PC-3 (cell line): ENCODE data around the gene LIF. TPM values are rescaled to one million over a fixed set of nuclear protein-coding genes. Genes with fewer than 3 reads are reported as not detected.

Experiments
- ATAC-seq: fragments of 200-7000 bp; cut with Tn5 transposase; 2 replicates; pipeline ENCODE4 v1.9.1; 2020; ENCODE audit warnings: mild to moderate bottlenecking, moderate library complexity
- BruUV-seq: library from RNA; stranded (reverse); fragments of 400-500 nt; replicated peaks from 2 replicates; lab custom pipeline; 2021; lab: Mats Ljungman, UMichigan
- CTCF ChIA-PET: fragments of 300-600 bp; sonication (Branson Sonifier 250); formaldehyde crosslinking; loops from one replicate; lab custom pipeline; 2022; ENCODE audit warnings: antibody characterized with exemption; lab: Charles Lee
- POLR2A ChIA-PET: fragments of 300-600 bp; sonication (Branson Sonifier 250); formaldehyde crosslinking; loops from one replicate; lab custom pipeline; 2022; ENCODE audit warnings: antibody characterized with exemption; ENCODE audit not compliant: unreplicated experiment; lab: Charles Lee
- DNase-seq: peaks from one replicate; pipeline ENCODE4 v3.0.0-alpha.2; 2015
- H2AFZ ChIP-seq: fragments of 300-600 bp; sonication (generic); 2 replicates; pipeline ENCODE4 v1.6.0; 2016; ENCODE audit warnings: antibody characterized with exemption, low read length
- H3F3A ChIP-seq: fragments of 300-600 bp; sonication (generic); one replicate; pipeline ENCODE4 v1.6.0; 2017; ENCODE audit warnings: antibody characterized with exemption, low read length, control low read depth, mild to moderate bottlenecking; ENCODE audit not compliant: unreplicated experiment
- H3K27ac ChIP-seq: fragments of 300-600 bp; sonication (generic); 2 replicates; pipeline ENCODE4 v1.5.1; 2016; ENCODE audit warnings: mild to moderate bottlenecking, low read length
- H3K27me3 ChIP-seq: fragments of 300-600 bp; sonication (generic); 2 replicates; pipeline ENCODE4 v1.6.1; 2016; ENCODE audit warnings: low read length, mixed read lengths
- H3K36me3 ChIP-seq: fragments of 300-600 bp; sonication (generic); 2 replicates; pipeline ENCODE4 v1.6.1; 2016; ENCODE audit warnings: low read depth, mixed run types, low read length, mixed read lengths
- H3K4me1 ChIP-seq: fragments of 300-600 bp; sonication (generic); 2 replicates; pipeline ENCODE4 v1.5.1; 2016; ENCODE audit warnings: low read length; ENCODE audit not compliant: insufficient read depth
- H3K4me2 ChIP-seq: fragments of 300-600 bp; sonication (generic); 2 replicates; pipeline ENCODE4 v1.6.0; 2016; ENCODE audit warnings: low read length
- H3K4me3 ChIP-seq: fragments of 300-600 bp; sonication (generic); 2 replicates; pipeline ENCODE4 v1.5.1; 2016; ENCODE audit warnings: mild to moderate bottlenecking, low read length, mixed read lengths
- H3K79me2 ChIP-seq: fragments of 300-600 bp; sonication (generic); 2 replicates; pipeline ENCODE4 v1.6.1; 2017; ENCODE audit warnings: low read length, mixed read lengths
- H3K9ac ChIP-seq: fragments of 300-600 bp; sonication (generic); 2 replicates; pipeline ENCODE4 v1.6.0; 2016; ENCODE audit warnings: mild to moderate bottlenecking, low read length
- H3K9me2 ChIP-seq: fragments of 300-600 bp; sonication (generic); replicated peaks from 2 replicates; pipeline ENCODE4 v1.6.1; 2016; ENCODE audit warnings: mixed run types, low read length, mixed read lengths
- H3K9me3 ChIP-seq: fragments of 300-600 bp; sonication (generic); 2 replicates; pipeline ENCODE4 v1.6.1; 2016; ENCODE audit warnings: low read length, mixed read lengths
- H4K20me1 ChIP-seq: fragments of 300-600 bp; sonication (generic); 2 replicates; pipeline ENCODE4 v1.6.1; 2016; ENCODE audit warnings: low read length, mixed read lengths
- CTCF ChIP-seq: fragments of 300-600 bp; sonication (generic); conservative IDR thresholded peaks from 2 replicates; pipeline ENCODE4 v1.5.1; 2017; ENCODE audit warnings: antibody characterized with exemption, low read depth, mild to moderate bottlenecking, low read length
- EZH2 ChIP-seq: fragments of 300-600 bp; sonication (generic); IDR thresholded peaks from one replicate; pipeline ENCODE4 v1.6.1; 2017; ENCODE audit warnings: antibody characterized with exemption, mild to moderate bottlenecking, low read length; ENCODE audit not compliant: unreplicated experiment
- EZH2phosphoT487 ChIP-seq: fragments of 300-600 bp; sonication (generic); IDR thresholded peaks from 2 replicates; pipeline ENCODE4 v1.6.1; 2018; ENCODE audit warnings: mild to moderate bottlenecking, antibody characterized with exemption, low read length, borderline replicate concordance
- intact Hi-C: fragments of 100-400 bp; cut with micrococcal nuclease; formaldehyde crosslinking; loops from 2 replicates; pipeline ENCODE4 v1.9.0; 2023
- total RNA-seq: library from RNA; depleted of rRNA; stranded (reverse); fragments of >200 nt; gene quantifications from 2 replicates; pipeline ENCODE4 v1.2.3, GENCODE V29; 2014

LIF gene
- total RNA-seq, 1 experiment from 2014 or later, result 64.1 TPM

GRCh38 chr22:30249049-30250038, 2.8 kb upstream of the LIF start:
- no peak for DNase-seq

GRCh38 chr22:30248484-30248883, 1.9 kb upstream of the LIF start:
- Histone ChIP-seq H3K9me3 (no peaks in the 10 kb centered on the region), H4K20me1 (no peaks in the 10 kb centered on the region), H3F3A (peaks cover 5% of the 10 kb centered on the region), H3K9me2 (no peaks in the 10 kb centered on the region), H3K4me1 (peaks cover 73% of the 10 kb centered on the region), H3K79me2 (peaks cover 92% of the 10 kb centered on the region), H2AFZ (no peak overlapping the region), H3K27ac (peak overlapping the region; percentile 99), H3K9ac (peak overlapping the region; percentile 29; the same call in 1 of the 2 replicates), H3K4me3 (no peak overlapping the region), H3K4me2 (no peak overlapping the region), H3K27me3 (no peaks in the 10 kb centered on the region), H3K36me3 (peaks cover 42% of the 10 kb centered on the region)
- TF ChIP-seq EZH2phosphoT487 (no peak), EZH2 (no peak), CTCF (no peak)
- CTCF ChIA-PET, result no interaction called here
- no peak for DNase-seq
- ATAC-seq, result no peak
- BruUV-seq, result no TSS peak
- intact Hi-C loops, result no loop called here
- POLR2A ChIA-PET, result no interaction called here

More at GRCh38 chr22:30249049-30250038, 2.8 kb upstream of the LIF start:
- H3K4me1 ChIP-seq, result peaks cover 81% of the 10 kb centered on the region
- H3K27ac ChIP-seq, result peak overlapping the region; percentile 99
- no peak overlapping the region for H3K4me2 ChIP-seq
- H3K9me3 ChIP-seq, result no peaks in the 10 kb centered on the region
- H3K9ac ChIP-seq, result peak overlapping the region; percentile 100
- BruUV-seq, result no TSS peak
- peaks cover 92% of the 10 kb centered on the region for H3K79me2 ChIP-seq
- H3K4me3 ChIP-seq, result no peak overlapping the region
- no peaks in the 10 kb centered on the region for H3K27me3 ChIP-seq
- no peaks in the 10 kb centered on the region for H3K9me2 ChIP-seq
- H3K36me3 ChIP-seq, result peaks cover 34% of the 10 kb centered on the region
- peaks cover 5% of the 10 kb centered on the region for H3F3A ChIP-seq
- no peaks in the 10 kb centered on the region for H4K20me1 ChIP-seq
- ATAC-seq, result no peak
- intact Hi-C loops, result no loop called here
- CTCF ChIA-PET, result no interaction called here
- H2AFZ ChIP-seq, result no peak overlapping the region
- TF ChIP-seq EZH2phosphoT487, result no peak
- POLR2A ChIA-PET, result interaction anchor here (0.9 kb wide), 1 partner anchor 53 kb away, joined by 3 read pairs; no protein-coding TSS in a partner anchor

GRCh38 chr22:30247974-30248373, 1.4 kb upstream of the LIF start:
- Histone ChIP-seq H3K27ac (peak overlapping the region; percentile 99), H3F3A (peaks cover 5% of the 10 kb centered on the region), H3K9me3 (no peaks in the 10 kb centered on the region), H3K4me3 (no peak overlapping the region), H4K20me1 (no peaks in the 10 kb centered on the region), H2AFZ (no peak overlapping the region), H3K9ac (0 out of 2 replicates have a peak overlapping the region, but pooled peaks have one; percentile 29), H3K79me2 (peaks cover 93% of the 10 kb centered on the region), H3K27me3 (no peaks in the 10 kb centered on the region), H3K36me3 (peaks cover 47% of the 10 kb centered on the region), H3K4me2 (no peak overlapping the region), H3K9me2 (no peaks in the 10 kb centered on the region), H3K4me1 (peaks cover 67% of the 10 kb centered on the region)
- CTCF ChIA-PET, result no interaction called here
- TF ChIP-seq EZH2 (no peak), EZH2phosphoT487 (no peak), CTCF (no peak)
- POLR2A ChIA-PET, result no interaction called here
- DNase-seq, result no peak
- BruUV-seq, result no TSS peak
- no peak for ATAC-seq
- intact Hi-C loops, result no loop called here
